ENCODE results near the gene TMEM72. TPM values are rescaled to one million over a fixed set of nuclear protein-coding genes. Genes with fewer than 3 reads are reported as not detected.
A peak's percentile ranks its signal among the peaks of the same experiment; 100 is the strongest.

Gene TMEM72
- total RNA-seq, 4 donors from 2014 or later, result 0.35 TPM; not detected in 3

DNA sequence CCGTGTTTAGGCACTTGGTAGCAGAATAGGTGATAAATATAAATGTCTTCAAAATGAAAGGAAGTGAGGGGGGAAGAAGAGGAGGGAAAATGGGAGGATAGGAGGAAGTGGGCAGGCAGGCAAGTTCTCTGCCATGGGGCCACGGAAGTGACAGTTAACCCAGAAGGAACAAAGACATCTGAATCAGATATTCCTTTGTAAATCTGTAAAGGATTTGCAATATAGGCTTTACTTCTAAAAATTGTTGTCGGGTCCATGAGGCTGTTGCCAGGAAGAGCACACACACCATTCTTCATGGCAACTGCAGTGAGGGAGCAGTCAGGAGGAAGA lies 24.8 kb downstream of the TMEM72 start:
- peaks cover 0 to 43% (median 15%) of the 10 kb centered on the region in 3 donors for H3K4me1 ChIP-seq
- WGBS, 2 donors (ENCODE audit: low coverage in 1 of 2), result 40 to 56% methylated on average over 3 of the region's 3 CpGs
- peak overlapping the region in 3 of 4 donors; percentile 49 to 72 (median 64) for H3K27ac ChIP-seq
- no peak overlapping the region for H3K4me3 ChIP-seq
- no peaks in the 10 kb centered on the region for H3K27me3 ChIP-seq
- ATAC-seq, result no peak
- TF ChIP-seq CTCF (IDR thresholded peaks at IDR 0.05), result no peak
- TF ChIP-seq POLR2AphosphoS5 (IDR thresholded peaks at IDR 0.05), result no peak
- no peak for TF ChIP-seq EP300 (IDR thresholded peaks at IDR 0.05)
- TF ChIP-seq POLR2A (IDR thresholded peaks at IDR 0.05), result no peak
- H3K9me3 ChIP-seq, result no peaks in the 10 kb centered on the region
- no peaks in the 10 kb centered on the region for H3K36me3 ChIP-seq

DNA sequence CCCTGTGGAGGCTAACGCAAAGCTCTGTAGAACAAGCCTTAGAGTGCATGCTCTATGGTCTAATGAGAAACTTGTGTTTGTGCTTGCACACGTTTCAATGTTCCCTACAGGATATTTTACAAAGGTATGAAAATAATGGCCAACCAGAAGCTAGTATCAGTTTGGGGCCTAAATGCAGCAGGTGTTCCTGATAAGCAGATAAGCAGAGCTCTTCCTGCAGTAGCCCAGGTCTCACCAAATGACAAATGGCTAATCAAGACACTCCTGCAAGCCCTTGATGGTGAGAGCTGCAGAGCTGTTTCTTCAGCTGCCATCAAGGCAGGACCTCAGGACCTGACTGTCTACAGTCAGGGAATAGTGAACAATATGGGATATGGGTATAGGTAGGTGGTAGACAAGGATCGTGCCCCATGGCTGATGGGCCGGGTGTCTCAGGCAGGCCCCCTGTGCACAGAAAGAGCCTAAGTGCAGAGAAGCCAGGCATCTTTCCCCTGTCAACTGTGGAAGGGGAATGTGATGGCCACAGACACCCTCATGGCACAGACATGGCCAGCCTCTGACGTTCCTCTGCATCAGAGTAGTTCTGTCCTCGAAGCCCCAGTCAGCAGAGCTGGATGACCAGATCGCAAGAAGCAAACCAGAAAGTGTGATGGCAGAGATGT lies 25.3 kb downstream of the TMEM72 start:
- Histone ChIP-seq H3K27ac (peak overlapping the region in 3 of 4 donors; percentile 49 to 72 (median 64)), H3K9me3 (no peaks in the 10 kb centered on the region), H3K36me3 (no peaks in the 10 kb centered on the region), H3K4me3 (no peak overlapping the region), H3K27me3 (no peaks in the 10 kb centered on the region), H3K4me1 (peaks cover 0 to 43% (median 15%) of the 10 kb centered on the region in 3 donors)
- TF ChIP-seq CTCF (IDR thresholded peaks at IDR 0.05) (no peak), EP300 (IDR thresholded peaks at IDR 0.05) (no peak), POLR2A (IDR thresholded peaks at IDR 0.05) (no peak), POLR2AphosphoS5 (IDR thresholded peaks at IDR 0.05) (no peak)
- no peak for ATAC-seq
- 50 to 88% methylated on average over 1 to 5 of the region's 7 CpGs for WGBS, 2 donors (ENCODE audit: low coverage in 1 of 2)

GRCh38 chr10:44937196-44938005 lies 26.3 kb downstream of the TMEM72 start:
- H3K27ac ChIP-seq, result peak overlapping the region in 1 of 4 donors; percentile 72
- ATAC-seq, result no peak
- TF ChIP-seq EP300 (IDR thresholded peaks at IDR 0.05) (no peak), POLR2A (IDR thresholded peaks at IDR 0.05) (no peak), CTCF (IDR thresholded peaks at IDR 0.05) (no peak), POLR2AphosphoS5 (IDR thresholded peaks at IDR 0.05) (no peak)
- H3K9me3 ChIP-seq, result no peaks in the 10 kb centered on the region
- WGBS, 2 donors (ENCODE audit: low coverage in 1 of 2), result 52 to 78% methylated on average over 2 to 7 of the region's 9 CpGs
- H3K36me3 ChIP-seq, result no peaks in the 10 kb centered on the region
- H3K4me3 ChIP-seq, result no peak overlapping the region
- H3K4me1 ChIP-seq, result peaks cover 0 to 42% (median 14%) of the 10 kb centered on the region in 3 donors
- no peaks in the 10 kb centered on the region for H3K27me3 ChIP-seq

DNA sequence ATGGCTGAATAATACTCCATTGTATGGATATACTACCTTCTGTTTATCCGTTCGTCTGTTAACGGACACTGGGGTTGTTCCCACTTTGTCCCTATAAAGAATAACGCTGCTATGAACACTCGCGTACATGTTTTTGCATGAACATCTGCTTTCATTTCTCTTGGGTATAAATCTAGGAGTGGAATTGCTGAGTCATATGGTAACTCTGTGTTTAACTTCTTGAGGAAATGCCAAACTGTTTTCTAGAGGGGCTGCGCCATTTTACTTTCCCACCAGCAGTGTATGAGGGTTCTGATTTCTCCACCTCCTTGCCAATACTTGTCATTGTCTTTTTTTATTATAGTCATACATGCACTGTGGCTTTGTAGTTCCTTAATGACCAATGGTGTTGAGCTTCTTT lies 27.8 kb downstream of the TMEM72 start:
- 70 to 83% methylated on average over 7 of the region's 7 CpGs for WGBS, 2 donors (ENCODE audit: low coverage in 1 of 2)
- no peaks in the 10 kb centered on the region for H3K27me3 ChIP-seq
- TF ChIP-seq POLR2AphosphoS5 (IDR thresholded peaks at IDR 0.05) (no peak), EP300 (IDR thresholded peaks at IDR 0.05) (no peak), CTCF (IDR thresholded peaks at IDR 0.05) (no peak), POLR2A (IDR thresholded peaks at IDR 0.05) (no peak)

More for the DNA sequence above, 27.8 kb downstream of the TMEM72 start:
- Histone ChIP-seq H3K4me3 (no peak overlapping the region), H3K27ac (no peak overlapping the region), H3K9me3 (peaks cover 0 to 1% (median 0%) of the 10 kb centered on the region in 3 donors), H3K36me3 (no peaks in the 10 kb centered on the region), H3K4me1 (peaks cover 0 to 28% (median 9%) of the 10 kb centered on the region in 3 donors)
- ATAC-seq, result no peak
